ENCODE results near the gene TRAK1. TPM values are rescaled to one million over a fixed set of nuclear protein-coding genes. Genes with fewer than 3 reads are reported as not detected.
A peak's percentile ranks its signal among the peaks of the same experiment; 100 is the strongest.

Gene TRAK1
- polyA plus RNA-seq, 4 donors, result 29.8 to 51.2 (median 46.7) TPM

- DNase-seq (ENCODE audit: low read depth in 4 of 4, low spot score in 3 of 4), result no peak
Observed at GRCh38 chr3:42174679-42175385, 83.7 kb downstream of the TRAK1 start.

GRCh38 chr3:42175386-42176240, 84.5 kb downstream of the TRAK1 start:
- no peak for DNase-seq (ENCODE audit: low read depth in 4 of 4, low spot score in 3 of 4)

DNA sequence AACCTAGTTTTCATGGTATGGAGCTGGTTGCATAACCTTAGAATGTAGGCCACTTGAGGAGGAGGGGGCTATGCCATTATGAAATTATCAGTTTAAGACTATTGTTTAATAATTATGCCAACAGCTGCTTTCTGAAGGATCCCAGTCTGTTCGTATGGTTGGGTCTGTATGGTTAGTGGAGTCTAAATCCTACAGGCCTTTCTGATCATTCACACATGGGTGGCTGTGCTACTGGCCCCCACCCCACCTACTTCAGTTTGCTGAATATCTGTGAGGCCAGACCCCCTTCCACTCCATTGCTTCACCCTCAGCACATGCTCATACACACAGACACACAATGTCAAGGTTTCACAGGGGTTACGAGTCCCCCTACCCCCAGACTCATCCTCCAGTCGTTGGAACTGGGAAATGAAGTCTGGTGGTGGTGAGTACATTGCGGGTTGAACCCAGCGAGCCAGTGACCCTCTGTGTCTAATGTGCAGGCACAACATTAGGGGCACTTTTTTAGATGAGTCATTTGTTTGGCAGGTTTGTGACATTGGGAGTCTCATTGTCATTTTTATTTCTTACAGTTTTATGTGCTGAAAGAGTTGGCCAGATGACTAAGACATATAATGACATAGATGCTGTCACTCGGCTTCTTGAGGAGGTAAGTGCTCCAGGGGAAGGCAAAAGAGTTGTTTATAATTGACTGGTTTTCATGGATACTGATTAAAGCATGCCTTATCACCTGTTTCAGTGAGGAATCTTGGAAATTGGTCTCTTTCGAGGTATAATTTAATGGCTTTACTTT, 85.3 kb downstream of the TRAK1 start:
- DNase-seq (ENCODE audit: low read depth in 4 of 4, low spot score in 3 of 4), result no peak

- DNase-seq (ENCODE audit: low read depth in 4 of 4, low spot score in 3 of 4), result no peak
Observed at GRCh38 chr3:42177068-42177800, 86.1 kb downstream of the TRAK1 start.

DNA sequence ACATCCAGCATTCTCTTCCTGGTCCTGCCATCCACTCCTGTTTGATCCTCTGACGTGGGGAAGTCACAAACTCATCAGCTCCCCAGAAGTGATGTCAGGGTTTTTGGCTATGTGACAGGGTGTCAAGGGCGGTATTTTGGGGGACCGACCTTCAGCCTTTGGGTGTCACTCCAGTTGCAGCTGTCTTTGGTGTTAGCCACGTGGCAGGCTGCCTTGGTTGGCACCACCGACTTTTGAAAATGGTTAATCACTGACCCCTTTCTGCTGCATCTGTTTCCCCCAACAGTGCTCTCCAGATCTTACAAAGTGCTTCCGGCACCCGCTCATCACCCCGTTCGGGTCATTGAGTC, 86.6 kb downstream of the TRAK1 start:
- DNase-seq (ENCODE audit: low read depth in 4 of 4, low spot score in 3 of 4), result no peak

- peak in 1 of 4 donors; percentile 22 for DNase-seq (ENCODE audit: low read depth in 4 of 4, low spot score in 3 of 4)
Observed at GRCh38 chr3:42179110-42179725, 88.1 kb downstream of the TRAK1 start.

DNA sequence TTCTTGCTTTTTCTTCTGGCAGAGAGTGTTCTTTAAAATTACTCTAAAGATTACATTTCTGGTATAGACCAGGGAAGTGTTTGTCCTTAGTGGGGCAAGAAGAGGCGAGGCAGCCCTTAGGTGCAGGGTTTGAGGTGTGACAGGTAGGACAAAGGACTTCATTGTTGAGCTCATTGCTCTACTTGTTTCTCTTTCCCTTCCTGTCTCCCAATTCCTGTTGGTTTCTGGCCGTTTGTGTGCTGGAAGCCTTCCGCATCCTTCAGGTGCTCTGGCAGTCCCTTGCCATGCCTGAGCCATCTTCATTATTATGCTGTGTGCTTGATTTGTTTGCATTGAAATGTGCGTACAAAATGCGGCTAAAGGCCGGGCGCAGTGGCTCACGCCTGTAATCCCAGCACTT, 89.7 kb downstream of the TRAK1 start:
- DNase-seq (ENCODE audit: low read depth in 4 of 4, low spot score in 3 of 4), result no peak

GRCh38 chr3:42182555-42182954, 91.4 kb downstream of the TRAK1 start:
- DNase-seq (ENCODE audit: low read depth in 4 of 4, low spot score in 3 of 4), result no peak

GRCh38 chr3:42183991-42184632, 93.0 kb downstream of the TRAK1 start:
- DNase-seq (ENCODE audit: low read depth in 4 of 4, low spot score in 3 of 4), result no peak

- no peak for DNase-seq (ENCODE audit: low read depth in 4 of 4, low spot score in 3 of 4)
Observed at GRCh38 chr3:42184651-42185443, 93.7 kb downstream of the TRAK1 start.

- DNase-seq (ENCODE audit: low read depth in 4 of 4, low spot score in 3 of 4), result no peak
Observed at GRCh38 chr3:42187936-42188335, 96.8 kb downstream of the TRAK1 start.

DNA sequence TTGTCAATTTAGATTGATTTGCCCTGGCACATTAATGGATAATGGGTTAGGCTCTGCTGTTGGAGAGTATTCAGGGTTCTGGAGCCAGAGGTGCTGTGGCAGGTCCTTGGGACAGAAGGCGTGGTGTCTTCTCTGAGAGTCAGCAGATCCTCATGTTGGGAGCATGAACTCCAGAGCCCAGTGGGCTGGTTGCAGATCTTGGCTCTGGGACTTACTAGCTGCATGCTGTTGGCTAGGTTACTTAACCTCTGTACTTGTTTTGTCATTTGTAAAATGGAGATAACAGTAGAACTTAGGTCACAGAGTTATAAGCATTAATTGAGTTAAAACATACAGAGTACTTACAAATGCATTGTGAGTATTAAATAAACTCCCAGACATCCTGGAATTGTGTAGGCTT, 97.2 kb downstream of the TRAK1 start:
- DNase-seq (ENCODE audit: low read depth in 4 of 4, low spot score in 3 of 4), result no peak

DNA sequence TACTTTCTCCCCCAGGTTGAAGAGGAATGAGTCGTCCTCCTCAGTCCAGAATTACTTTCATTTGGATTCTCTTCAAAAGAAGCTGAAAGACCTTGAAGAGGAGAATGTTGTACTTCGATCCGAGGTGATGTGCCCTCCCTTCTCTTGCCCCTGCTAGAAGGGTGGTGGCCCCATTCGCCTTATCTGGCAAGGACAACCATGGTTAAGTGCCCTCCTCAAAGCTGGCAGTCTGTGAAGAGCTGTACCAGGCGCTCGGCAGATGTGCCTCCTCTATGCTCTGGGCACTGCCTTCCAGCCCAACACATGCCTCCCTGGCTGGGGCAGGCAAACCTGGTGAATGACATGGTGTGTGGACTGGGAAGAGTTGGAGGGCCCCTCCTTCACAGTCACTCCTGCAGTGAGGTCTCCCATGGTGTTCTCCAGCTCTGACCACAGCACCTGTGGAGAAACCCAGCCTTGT, 97.9 kb downstream of the TRAK1 start:
- DNase-seq (ENCODE audit: low read depth in 4 of 4, low spot score in 3 of 4), result no peak

- DNase-seq (ENCODE audit: low read depth in 4 of 4, low spot score in 3 of 4), result no peak
Observed at GRCh38 chr3:42189736-42190135, 98.6 kb downstream of the TRAK1 start.

GRCh38 chr3:42190701-42191442, 99.7 kb downstream of the TRAK1 start:
- DNase-seq (ENCODE audit: low read depth in 4 of 4, low spot score in 3 of 4), result peak in 3 of 4 donors; percentile 50 to 60 (median 56)

GRCh38 chr3:42191443-42191747, 100.2 kb downstream of the TRAK1 start:
- no peak for DNase-seq (ENCODE audit: low read depth in 4 of 4, low spot score in 3 of 4)

DNA sequence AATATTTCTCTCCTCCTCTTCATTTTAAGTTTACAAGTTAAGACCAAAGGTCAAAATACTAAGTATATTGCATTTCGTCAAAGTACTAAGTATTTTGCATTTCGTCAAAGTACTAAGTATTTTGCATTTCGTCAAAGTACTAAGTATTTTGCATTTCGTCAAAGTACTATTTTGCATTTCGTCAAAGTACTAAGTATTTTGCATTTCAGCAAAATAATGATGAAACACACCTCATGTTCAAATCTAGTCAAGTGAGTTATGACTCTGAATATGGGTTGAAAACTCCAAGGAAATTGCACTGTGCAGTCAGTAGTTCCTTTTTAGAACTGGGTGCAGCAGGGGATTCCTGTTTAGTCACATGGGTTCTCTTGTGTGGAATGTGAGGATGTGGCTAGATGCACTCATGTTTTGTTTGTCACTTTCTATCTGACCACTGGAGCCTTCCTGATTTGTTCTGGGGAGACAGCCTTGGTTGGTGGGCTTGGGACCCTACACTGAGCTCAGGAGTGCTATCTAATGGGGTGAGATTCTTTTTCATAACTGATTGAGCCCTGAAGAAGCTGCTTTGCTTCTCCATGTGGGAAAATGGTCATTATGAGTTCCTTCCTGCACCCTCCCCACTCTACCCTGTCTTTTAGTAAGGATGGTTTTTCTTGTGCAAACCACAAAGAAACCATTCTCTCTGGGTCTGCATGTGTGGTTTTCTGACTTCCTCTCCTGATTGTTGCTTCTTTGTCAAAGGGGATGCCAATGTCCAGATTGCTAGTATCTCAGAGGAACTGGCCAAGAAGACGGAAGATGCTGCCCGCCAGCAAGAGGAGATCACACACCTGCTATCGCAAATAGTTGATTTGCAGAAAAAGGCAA, 101.4 kb downstream of the TRAK1 start:
- DNase-seq (ENCODE audit: low read depth in 4 of 4, low spot score in 3 of 4), result no peak
